Caco-2 (cell line): Measurements from ENCODE around the gene STX1B. TPM values are rescaled to one million over a fixed set of nuclear protein-coding genes. Genes with fewer than 3 reads are reported as not detected.
A peak's percentile ranks its signal among the peaks of the same experiment; 100 is the strongest.
"Not testable (repeated sequence)": the region's sequence is repeated elsewhere in the genome, so short reads cannot be mapped to it uniquely, and the experiment has no call there.

Experiments
- BruUV-seq: library from RNA; stranded (reverse); fragments of 400-500 nt; replicated peaks from 2 replicates; lab custom pipeline; 2021; lab: Mats Ljungman, UMichigan
- CTCF ChIA-PET: fragments of 300-600 bp; sonication (Branson Sonifier 250); formaldehyde crosslinking; loops from one replicate; lab custom pipeline; 2022; ENCODE audit warnings: antibody characterized with exemption; lab: Charles Lee
- POLR2A ChIA-PET: fragments of 300-600 bp; sonication (Branson Sonifier 250); formaldehyde crosslinking; loops from one replicate; lab custom pipeline; 2022; ENCODE audit warnings: antibody characterized with exemption; lab: Charles Lee
- DNase-seq, 2 experiments: peaks; one replicate each; pipeline versions ENCODE4 v3.0.0 to v3.0.0-alpha.2; 2020 to 2022
- H3K27me3 ChIP-seq: replicated peaks from 2 replicates; pipeline ENCODE4 v1.6.0; 2011; ENCODE audit warnings: low read length; ENCODE audit not compliant: control insufficient read depth, insufficient read depth
- H3K36me3 ChIP-seq: 2 replicates; pipeline ENCODE4 v1.5.1; 2011; ENCODE audit warnings: low read length; ENCODE audit not compliant: control insufficient read depth, insufficient read depth
- H3K4me1 ChIP-seq: fragments of 250-450 bp; sonication (Bioruptor Pico); 2 replicates; pipeline ENCODE4 v1.5.1; 2020; ENCODE audit warnings: mild to moderate bottlenecking
- H3K4me3 ChIP-seq: 2 replicates; pipeline ENCODE4 v1.5.1; 2011; ENCODE audit warnings: low read depth, mild to moderate bottlenecking, control low read depth, low read length
- H3K9me3 ChIP-seq: fragments of 250-450 bp; sonication (Bioruptor Pico); 2 replicates; pipeline ENCODE4 v1.5.1; 2020; ENCODE audit warnings: mild to moderate bottlenecking, moderate library complexity
- H3K27ac Mint-ChIP-seq: one replicate; pipeline ENCODE4 v1.8.0; 2022; ENCODE audit warnings: mixed read lengths; ENCODE audit not compliant: unreplicated experiment
- H3K27me3 Mint-ChIP-seq: one replicate; pipeline ENCODE4 v1.8.0; 2022; ENCODE audit warnings: mixed read lengths; ENCODE audit not compliant: insufficient read depth, unreplicated experiment
- H3K36me3 Mint-ChIP-seq: one replicate; pipeline ENCODE4 v1.8.0; 2022; ENCODE audit warnings: mild to moderate bottlenecking, mixed read lengths; ENCODE audit not compliant: insufficient read depth, unreplicated experiment
- H3K4me1 Mint-ChIP-seq: one replicate; pipeline ENCODE4 v1.8.0; 2022; ENCODE audit warnings: low read depth, mixed read lengths; ENCODE audit not compliant: unreplicated experiment
- H3K4me3 Mint-ChIP-seq: one replicate; pipeline ENCODE4 v1.8.0; 2022; ENCODE audit warnings: mild to moderate bottlenecking, moderate library complexity, mixed read lengths; ENCODE audit not compliant: unreplicated experiment
- H3K9me3 Mint-ChIP-seq: one replicate; pipeline ENCODE4 v1.8.0; 2022; ENCODE audit warnings: mixed read lengths; ENCODE audit not compliant: unreplicated experiment
- CTCF ChIP-seq, 2 experiments: fragments of 200-600 bp in 1 of 2; IDR thresholded peaks; 1 replicate in 1 of 2; 2 replicates in 1 of 2; pipeline versions ENCODE4 v1.5.1 to v1.8.0; 2011 to 2022; ENCODE audit warnings: antibody characterized with exemption in 1 of 2, control low read depth in 1 of 2, inconsistent platforms in 1 of 2, low read depth in 1 of 2, low read length in 1 of 2, mild to moderate bottlenecking in 1 of 2, moderate library complexity in 1 of 2; ENCODE audit not compliant: insufficient read depth in 1 of 2, severe bottlenecking in 1 of 2, unreplicated experiment in 1 of 2
- intact Hi-C: fragments of 100-400 bp; cut with micrococcal nuclease; formaldehyde crosslinking; loops from one replicate; pipeline ENCODE4 v1.10.0; 2022; ENCODE audit not compliant: unreplicated experiment
- total RNA-seq: library from RNA; stranded (reverse); gene quantifications from 2 replicates; pipeline ENCODE4 v1.2.3, GENCODE V29; 2022

The STX1B gene
- total RNA-seq, 1 experiment from 2014 or later: 0.77 TPM

- TF ChIP-seq CTCF (IDR thresholded peaks at IDR 0.05; ENCODE audit: insufficient read depth in 1 of 2, low read depth in 1 of 2, low read length in 1 of 2, severe bottlenecking in 1 of 2, unreplicated experiment in 1 of 2): peak; percentile 80 to 91
- Mint-ChIP-seq H3K4me1 (no peaks in the 10 kb centered on the region), H3K4me3 (no peak overlapping the region), H3K36me3 (peaks cover 63% of the 10 kb centered on the region), H3K27me3 (no peaks in the 10 kb centered on the region), H3K9me3 (no peaks in the 10 kb centered on the region), H3K27ac (no peak overlapping the region)
- intact Hi-C loops: loop anchor here (1.0 kb wide), 1 partner anchor 98 kb away; no protein-coding TSS in a partner anchor
- CTCF ChIA-PET: interaction anchor here (0.6 to 1.8 kb wide), 7 partner anchors 12 to 176 kb away, joined by 3 to 17 read pairs (median 4); partner anchors contain the start of genes CTF1 and KAT8
- no peaks in the 10 kb centered on the region for H3K27me3 ChIP-seq
- POLR2A ChIA-PET: interaction anchor here (1.2 kb wide), 1 partner anchor 137 kb away, joined by 4 read pairs; no protein-coding TSS in a partner anchor
- BruUV-seq: no TSS peak
- peaks cover 7% of the 10 kb centered on the region; the same call in 1 of the 2 replicates for H3K4me1 ChIP-seq
- peaks cover 1% of the 10 kb centered on the region; the same call in 1 of the 2 replicates for H3K36me3 ChIP-seq
- no peaks in the 10 kb centered on the region for H3K9me3 ChIP-seq
- DNase-seq: peak; percentile 70 to 82
- no peak overlapping the region for H3K4me3 ChIP-seq
These were observed 68.6 kb downstream of the STX1B start for GRCh38 chr16:30941600-30942425.

DNA sequence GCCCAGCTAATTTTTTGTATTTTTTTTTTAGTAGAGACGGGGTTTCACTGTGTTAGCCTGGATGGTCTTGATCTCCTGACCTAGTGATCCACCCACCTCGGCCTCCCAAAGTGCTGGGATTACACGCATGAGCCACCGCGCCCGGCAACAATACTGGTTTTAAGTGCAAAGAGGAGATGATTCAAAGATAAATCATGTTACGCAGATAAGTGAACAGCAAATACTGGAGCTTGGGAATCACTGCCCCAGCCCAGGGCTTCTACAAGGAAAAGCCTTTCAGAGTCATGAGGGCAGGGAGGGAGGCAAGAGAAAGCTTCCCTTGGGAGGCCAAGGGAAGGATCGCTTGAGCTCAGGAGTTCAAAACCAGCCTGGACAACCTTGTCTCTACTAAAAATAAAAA lies 70.9 kb downstream of the STX1B start:
- peaks cover 56% of the 10 kb centered on the region for H3K36me3 Mint-ChIP-seq
- H3K4me3 Mint-ChIP-seq: not testable (repeated sequence)

More for the DNA sequence above, 70.9 kb downstream of the STX1B start:
- H3K27me3 Mint-ChIP-seq, H3K9me3 Mint-ChIP-seq, H3K27ac Mint-ChIP-seq, H3K27me3 ChIP-seq, BruUV-seq, H3K4me1 ChIP-seq, H3K9me3 ChIP-seq, H3K4me1 Mint-ChIP-seq, DNase-seq, H3K4me3 ChIP-seq, intact Hi-C loops, POLR2A ChIA-PET, H3K36me3 ChIP-seq: not testable (repeated sequence)
- CTCF ChIA-PET: interaction anchor here (0.6 to 1.1 kb wide), 2 partner anchors 95 to 289 kb away, joined by 3 to 4 read pairs; partner anchors contain the start of gene PRR14

Other genes starting within 250 kb of the STX1B start
- gene CFAP119, start 248.6 kb downstream of the STX1B start, total RNA-seq: 4.0 and 4.5 TPM in 2 replicates
- 94.0 and 97.6 TPM in 2 replicates for gene RNF40, start 248.3 kb downstream of the STX1B start, total RNA-seq
- gene ZNF629, start 223.4 kb downstream of the STX1B start, total RNA-seq: 18.9 and 20.6 TPM in 2 replicates
- gene BCL7C, start 116.6 kb downstream of the STX1B start, total RNA-seq: 15.1 and 17.7 TPM in 2 replicates
- gene CTF1, start 114.0 kb downstream of the STX1B start, total RNA-seq: 1.8 and 2.4 TPM in 2 replicates
- 20.2 and 23.4 TPM in 2 replicates for gene FBXL19, start 87.1 kb downstream of the STX1B start, total RNA-seq
- 4.7 TPM in 2 replicates for gene ORAI3, start 61.6 kb downstream of the STX1B start, total RNA-seq
- 21.5 and 26.3 TPM in 2 replicates for gene SETD1A, start 52.9 kb downstream of the STX1B start, total RNA-seq
- 1.3 and 2.4 TPM in 2 replicates for gene HSD3B7, start 25.4 kb downstream of the STX1B start, total RNA-seq
- 27.9 and 29.2 TPM in 2 replicates for gene STX4, start 22.9 kb upstream of the STX1B start, total RNA-seq
- 8.7 and 10.8 TPM in 2 replicates for gene ZNF668, start 63.6 kb upstream of the STX1B start, total RNA-seq
- gene ZNF646, start 63.8 kb upstream of the STX1B start, total RNA-seq: 17.2 and 18.1 TPM in 2 replicates
- 1.8 and 2.1 TPM in 2 replicates for gene PRSS53, start 78.3 kb upstream of the STX1B start, total RNA-seq
- 61.3 and 61.4 TPM in 2 replicates for gene VKORC1, start 84.2 kb upstream of the STX1B start, total RNA-seq
- 30.5 and 34.1 TPM in 2 replicates for gene BCKDK, start 97.7 kb upstream of the STX1B start, total RNA-seq
- gene KAT8, start 107.0 kb upstream of the STX1B start, total RNA-seq: 46.2 and 50.2 TPM in 2 replicates
- 237 and 271 TPM in 2 replicates for gene PRSS8, start 125.1 kb upstream of the STX1B start, total RNA-seq
- 1.4 and 1.6 TPM in 2 replicates for gene PRSS36, start 139.4 kb upstream of the STX1B start, total RNA-seq
- 489 and 490 TPM in 2 replicates for gene FUS, start 169.5 kb upstream of the STX1B start, total RNA-seq
- 0.49 and 0.84 TPM in 2 replicates for gene PYCARD, start 192.1 kb upstream of the STX1B start, total RNA-seq
- gene TRIM72, start 203.5 kb upstream of the STX1B start, total RNA-seq: 0.07 TPM in 2 replicates
- not detected in 2 replicates for gene PYDC1, start 206.5 kb upstream of the STX1B start, total RNA-seq
- 0.19 TPM in 1 of 2 replicates, not detected in the other for gene ITGAM, start 249.3 kb upstream of the STX1B start, total RNA-seq